NCI-H2227 (cell line): ENCODE measurements around the gene PKD1L1.
A peak's percentile ranks its signal among the peaks of the same experiment; 100 is the strongest.
"Not testable (repeated sequence)": the region's sequence is repeated elsewhere in the genome, so short reads cannot be mapped to it uniquely, and the experiment has no call there.

Experiments
- DNase-seq: peaks from one replicate; lab custom pipeline; 2025; ENCODE audit not compliant: unreplicated experiment; lab: John Stamatoyannopoulos, UW

The PKD1L1 gene

DNA sequence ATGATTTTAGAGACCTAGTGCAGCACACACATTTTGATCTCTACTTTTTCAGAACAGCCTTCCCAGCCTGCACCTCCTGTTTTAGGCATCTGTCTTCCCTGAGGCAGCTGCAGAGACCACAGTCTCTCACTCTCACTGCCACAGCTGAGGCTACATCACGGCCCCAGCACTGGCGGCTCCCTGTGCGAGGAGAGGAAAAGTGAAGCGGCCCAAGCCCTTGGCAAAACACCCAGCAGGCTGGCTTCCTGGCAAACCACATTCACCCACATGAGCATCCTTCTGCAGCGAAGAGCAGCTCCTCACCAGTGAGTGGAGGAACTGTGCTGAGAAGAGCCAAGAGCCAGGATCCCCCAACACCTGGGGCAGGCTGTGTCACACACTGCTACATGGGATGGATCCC is 17.2 kb upstream of the PKD1L1 start:
- DNase-seq, result no peak

DNA sequence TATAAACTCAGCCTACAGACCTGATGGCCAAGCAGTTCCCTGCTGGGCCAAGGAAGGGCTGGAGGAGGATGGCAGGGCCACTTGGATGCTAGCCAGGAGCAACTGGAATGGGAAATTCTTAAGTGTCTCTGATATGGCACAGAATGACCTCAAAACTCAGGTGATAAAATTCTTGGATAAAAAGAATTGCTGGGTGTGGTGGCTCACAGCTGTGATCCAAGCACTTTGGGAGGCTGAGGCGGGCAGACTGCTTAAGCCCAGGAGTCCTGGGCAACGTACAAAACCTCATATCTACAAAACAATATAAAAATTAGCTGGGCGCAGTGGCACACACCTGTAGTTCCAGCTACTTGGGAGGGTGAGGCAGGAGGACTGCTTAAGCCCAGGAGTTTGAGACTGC is 14.0 kb upstream of the PKD1L1 start:
- DNase-seq, result no peak

DNA sequence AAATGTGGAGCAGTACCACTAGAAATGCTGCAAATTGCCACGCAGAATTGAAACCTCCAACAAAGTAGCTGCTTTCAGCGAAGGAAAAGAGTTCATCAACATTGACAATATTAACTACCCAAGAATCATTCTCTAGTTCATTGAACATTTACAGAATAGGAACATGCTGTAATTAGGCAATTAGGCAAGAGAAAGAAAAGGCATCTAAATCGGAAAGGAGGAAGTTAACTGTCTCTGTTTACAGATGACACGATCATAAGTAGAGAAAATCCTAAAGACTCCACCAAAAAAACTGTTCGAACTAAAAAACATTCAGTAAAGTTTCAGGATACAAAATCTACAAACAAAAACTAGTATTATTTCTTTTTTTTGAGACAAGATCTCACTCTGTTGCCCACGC is 8.9 kb upstream of the PKD1L1 start:
- DNase-seq, result no peak

DNA sequence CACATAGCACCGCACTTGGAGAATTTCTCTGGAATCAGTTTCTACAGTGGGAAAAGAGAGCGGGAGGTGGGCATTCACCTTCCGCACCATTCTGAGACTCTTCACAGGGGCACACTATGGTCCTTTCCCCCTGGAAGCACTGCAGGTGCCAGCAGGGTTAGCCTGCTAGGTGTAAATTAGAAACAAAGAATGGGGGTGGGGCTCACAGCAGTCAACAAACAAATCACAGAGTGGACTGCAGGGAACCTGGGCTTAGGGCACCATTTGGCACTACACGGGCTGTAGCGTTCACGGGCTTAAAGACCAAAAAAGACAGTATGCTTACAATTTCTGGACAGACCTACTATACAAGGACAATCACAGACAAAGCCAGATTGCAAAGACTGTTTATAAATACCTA is 8.0 kb upstream of the PKD1L1 start:
- DNase-seq, result no peak

DNA sequence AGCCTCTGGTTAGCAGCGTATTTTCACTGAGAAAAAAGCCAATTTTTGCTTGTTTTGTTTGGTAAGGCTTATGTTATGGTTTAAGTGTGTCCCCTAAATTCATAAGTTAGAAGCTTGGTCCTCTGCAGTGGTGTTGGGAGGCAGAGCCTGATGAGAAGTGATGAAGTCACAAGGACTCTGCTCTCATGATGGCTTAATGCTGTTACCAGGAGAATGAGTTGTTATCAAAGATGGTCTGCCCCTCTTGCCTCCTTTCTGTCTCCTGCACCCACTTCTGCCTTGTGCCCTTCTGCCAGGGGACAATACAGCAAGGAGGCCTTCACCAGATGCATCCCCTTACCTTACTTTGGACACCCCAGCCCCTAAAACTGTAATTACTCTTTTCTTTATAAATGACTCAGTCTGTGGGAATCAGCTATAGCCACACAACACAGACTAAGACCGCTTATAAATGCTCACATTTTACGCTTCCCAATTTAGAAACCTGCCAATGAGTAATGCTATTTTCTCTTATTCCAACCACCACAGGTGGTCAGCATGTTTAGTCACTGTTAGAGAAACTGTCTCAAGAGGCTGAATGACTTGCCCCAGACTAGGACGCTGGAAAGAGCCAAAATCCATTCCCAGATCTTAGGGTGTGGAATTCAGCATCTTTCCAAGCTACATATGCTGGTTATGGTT is 6.1 kb upstream of the PKD1L1 start:
- no peak for DNase-seq

DNA sequence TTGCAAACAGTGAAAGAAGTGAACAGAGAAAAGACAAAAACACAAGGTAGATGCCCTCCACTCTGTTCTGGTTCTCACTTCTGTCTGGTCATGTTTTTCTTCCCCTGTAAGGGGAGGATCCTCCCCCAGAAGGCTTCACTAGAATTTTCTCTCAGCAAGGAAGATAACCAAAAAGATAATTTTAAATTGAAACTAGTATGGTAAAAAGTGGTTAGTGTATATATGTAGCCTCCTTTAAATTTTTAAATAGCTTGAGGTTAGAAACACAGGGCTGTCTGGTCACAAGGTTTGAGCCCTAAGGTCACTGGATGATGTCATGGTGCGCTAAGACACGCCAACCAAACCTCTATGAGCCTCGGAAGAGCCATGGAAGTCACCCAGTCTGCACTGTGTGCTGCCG is 5.6 kb upstream of the PKD1L1 start:
- no peak for DNase-seq

DNA sequence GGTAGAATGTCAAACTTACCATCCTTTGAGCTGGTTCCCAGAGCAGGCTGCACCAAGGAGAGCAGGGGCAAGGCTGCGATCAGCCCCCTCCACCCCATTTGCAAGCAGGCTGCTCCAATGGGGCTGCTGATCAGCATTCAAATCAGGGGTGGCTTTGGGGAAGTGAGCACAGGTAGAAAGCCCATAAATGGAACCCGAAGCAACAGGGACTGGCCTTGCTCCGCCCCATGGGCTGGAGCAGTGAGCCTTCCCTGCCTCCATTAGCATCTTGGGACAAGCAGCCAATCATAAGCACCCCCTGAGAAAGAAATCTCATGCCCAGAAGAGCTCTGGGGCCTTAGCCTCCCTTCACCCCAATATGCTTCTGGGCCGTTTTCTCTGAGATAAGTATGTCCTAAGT is 4.0 kb upstream of the PKD1L1 start:
- no peak for DNase-seq

DNA sequence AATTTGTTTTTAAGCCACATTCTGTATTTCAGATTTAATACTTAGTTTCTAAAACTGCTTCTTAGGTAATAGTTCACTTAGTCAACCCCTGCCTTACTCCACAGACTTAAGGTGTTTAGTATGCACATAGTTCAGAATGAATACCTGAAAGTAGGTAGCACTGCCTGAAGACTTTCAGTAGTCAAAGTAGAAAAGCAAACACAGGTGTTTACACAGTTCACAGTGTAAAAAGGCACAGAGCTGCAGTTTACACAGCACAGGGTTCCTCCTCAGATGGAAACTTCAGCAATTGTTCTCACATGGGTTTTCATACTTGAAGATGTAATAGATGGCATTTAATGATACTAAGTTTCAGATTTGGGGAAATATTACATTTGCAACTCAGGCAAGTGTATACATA is 3.1 kb upstream of the PKD1L1 start:
- DNase-seq, result no peak

DNA sequence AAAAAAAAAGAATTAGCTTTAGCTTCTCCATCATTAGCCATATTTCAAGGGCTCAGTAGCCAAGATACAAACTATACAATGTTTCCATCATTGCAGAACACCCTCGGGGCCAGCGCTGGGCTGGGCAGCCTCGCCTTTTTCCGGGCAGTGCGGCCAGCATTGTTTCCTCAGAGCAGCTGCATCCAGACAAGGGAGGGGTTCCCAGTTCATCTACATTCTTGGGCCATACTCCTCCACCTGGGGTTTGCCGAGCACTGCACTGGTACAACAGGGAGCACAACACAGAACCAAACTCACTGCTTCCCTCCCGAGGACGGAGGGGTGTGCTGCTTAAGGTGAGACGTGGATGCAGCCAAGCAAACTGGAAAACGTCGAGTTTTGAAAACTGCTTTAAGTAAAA is 2.4 kb upstream of the PKD1L1 start:
- no peak for DNase-seq

DNA sequence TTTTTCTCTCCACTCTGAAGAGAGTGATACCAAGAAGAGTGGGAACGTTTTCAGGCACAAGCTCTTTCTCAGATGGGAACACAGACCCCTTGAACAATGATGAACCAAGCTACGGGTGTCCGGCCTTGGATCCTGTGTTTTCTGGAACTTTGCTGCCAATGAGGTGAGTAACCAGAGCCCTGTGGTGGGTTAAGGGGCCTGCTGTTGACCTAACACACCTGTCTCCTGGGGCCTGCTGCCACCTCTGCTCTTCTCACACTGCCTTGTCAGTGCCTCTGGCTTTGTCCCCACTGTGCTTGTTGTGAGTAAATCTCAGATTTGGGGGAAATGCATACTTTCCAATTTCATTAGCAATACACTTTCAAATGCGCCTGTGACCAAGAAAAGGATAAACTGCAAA is 1.4 kb upstream of the PKD1L1 start:
- DNase-seq, result no peak

DNA sequence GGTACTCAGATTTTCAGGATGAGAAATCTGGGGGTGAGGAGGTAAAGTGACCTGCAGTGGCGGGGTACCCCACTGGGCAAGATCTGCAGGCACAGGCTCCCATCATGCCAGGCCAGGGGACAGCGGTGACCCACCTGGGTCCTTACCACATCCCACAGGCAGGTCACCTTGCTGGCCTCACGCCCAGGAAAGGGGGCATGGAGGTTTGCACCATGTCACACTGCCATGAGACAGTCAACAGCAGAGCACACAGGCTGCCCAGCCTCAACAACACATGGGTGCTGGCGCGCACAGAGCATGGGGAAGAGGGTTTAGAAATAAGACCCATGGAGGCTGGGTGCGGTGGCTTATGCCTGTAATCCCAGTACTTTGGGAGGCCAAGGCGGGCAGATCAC is 914 bp downstream of the PKD1L1 start:
- DNase-seq, result no peak

DNA sequence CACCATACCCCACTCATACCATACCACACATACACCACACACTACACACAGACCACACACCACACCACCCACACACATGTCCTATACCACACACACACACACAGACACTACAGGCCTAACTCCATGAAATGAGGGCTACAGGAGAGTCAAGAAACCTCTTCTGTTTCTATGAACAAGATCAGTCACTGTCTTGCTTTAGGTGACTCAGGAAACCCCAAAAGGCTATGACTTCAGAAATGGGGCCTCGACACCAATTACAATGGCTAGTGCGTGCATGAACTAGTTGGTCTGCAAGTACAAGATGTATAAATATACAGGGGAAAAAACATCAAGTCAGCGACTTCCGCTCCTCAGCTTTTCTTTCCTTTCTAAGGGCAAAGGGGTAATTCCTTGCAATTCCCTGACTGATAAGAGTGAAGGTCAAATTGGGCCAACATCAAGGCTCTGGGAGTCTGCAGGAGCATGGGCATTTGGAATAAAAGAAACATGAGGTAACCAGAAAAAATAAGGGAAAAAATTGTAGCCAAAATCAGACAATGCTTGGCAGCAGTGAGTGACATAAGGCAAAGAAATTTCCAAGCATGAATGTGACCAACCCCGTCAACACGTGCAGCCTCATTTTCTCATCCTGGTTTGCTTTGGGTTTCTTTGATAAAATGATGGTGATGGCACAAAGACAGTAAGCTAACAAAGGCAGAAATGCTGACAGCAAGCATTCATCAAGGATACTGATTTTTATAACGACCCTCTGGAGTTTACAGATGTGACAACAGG is 1.5 kb downstream of the PKD1L1 start:
- DNase-seq, result no peak

DNA sequence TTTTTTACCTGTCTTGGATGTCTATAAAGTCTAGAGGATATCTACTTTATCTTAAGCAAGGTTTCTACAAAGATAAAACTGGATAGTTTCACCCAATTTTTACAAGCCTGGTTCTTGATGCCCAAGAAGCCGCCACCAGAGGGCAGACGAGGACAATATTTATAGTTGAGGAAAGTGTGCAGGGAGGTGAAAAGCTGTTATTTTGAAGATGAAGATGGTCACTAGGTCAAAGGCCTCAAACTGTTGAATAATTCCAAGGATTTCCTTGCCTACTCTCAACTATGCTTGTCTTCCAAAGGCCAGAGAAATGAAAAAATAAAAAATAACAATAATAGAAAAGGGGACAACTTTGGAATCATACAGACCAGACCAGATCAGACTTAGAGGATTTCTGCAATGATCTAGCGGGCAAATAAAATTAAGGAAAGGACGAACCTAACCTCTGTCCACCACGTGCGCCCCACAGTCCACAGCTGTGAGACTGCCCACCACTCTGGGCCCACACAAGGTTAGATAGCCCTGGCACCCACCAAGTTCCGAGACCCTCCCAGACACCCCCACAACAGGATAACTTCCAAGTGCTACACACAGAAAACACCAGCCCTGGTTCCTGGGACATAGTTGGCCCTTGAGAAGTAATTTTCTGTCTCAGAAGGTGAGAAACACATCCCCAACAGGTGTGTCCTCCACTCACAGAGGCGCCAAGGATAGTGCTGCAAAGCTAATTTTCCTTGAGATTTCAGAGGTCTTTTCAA is 2.8 kb downstream of the PKD1L1 start:
- peak; percentile 51 for DNase-seq

DNA sequence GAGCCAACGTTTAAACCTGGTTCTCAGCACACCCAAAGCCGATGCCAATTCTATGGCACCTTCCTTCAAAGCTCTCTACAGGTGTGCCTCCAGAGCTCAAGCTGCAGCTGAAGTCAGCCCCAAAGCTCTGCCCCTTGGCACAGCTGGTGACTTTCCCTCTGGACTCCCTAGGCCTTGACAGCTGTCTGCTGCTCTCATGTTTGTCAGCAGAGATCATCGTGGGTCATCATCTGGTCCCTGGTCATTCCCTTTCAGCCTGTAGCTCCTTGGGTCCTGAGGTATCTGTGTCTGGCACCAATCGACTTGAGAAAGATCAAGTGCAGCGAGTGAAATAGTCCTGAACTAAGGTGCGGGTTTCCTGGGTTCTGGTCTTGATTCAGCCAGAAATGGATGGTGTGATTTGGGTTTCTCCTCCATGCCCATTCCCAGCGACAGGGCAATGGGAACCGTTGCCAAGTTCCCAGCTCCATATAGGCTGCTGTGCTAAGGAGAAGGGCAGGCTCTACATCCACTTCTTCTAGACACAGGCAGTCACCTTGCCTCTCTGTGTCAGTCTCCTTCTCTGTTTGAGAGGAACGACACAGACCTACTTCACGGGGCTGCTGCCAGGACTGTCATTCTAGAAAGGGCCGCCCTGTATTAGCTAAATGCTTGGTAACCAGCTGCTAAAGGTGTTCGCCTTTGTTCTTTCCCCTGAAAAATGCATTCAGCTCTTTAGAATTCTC is 3.6 kb downstream of the PKD1L1 start:
- DNase-seq, result no peak

DNA sequence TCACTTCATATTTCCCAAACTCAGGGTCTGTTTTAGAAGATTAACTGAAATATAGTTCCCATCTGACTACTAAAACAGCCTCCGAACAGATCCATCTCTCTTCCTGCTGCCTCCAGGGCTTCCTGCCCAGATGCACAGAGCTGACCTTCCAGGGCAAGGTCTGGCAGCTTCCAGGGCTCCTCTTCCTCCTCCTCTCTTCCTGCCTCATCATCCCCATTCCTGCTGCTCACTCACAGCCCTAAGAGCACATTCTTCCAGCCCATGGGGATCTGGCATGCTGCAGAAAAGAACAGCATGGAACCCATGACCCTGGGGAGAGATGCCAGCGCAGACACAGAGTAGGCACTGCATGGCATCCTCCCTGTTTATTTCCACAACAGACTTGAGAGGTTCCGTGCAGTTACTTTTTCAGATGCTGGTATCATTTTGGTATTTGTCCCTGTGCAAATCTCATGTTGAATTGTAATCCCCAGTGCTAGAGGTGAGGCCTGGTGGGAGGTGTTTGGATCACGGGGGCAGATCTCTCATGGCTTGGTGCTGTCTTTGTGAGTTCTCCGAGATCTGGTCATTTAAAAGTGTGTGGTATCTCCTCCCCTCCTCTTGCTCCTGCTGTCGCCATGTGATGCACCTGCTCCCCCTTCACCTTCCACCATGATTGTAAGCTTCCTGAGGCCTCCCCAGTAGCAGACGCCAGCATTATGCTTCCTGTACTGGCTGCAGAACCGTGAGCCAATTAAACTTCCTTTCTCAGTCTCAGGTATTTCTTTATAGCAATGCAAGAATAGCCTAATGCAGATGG is 4.4 kb downstream of the PKD1L1 start:
- no peak for DNase-seq

DNA sequence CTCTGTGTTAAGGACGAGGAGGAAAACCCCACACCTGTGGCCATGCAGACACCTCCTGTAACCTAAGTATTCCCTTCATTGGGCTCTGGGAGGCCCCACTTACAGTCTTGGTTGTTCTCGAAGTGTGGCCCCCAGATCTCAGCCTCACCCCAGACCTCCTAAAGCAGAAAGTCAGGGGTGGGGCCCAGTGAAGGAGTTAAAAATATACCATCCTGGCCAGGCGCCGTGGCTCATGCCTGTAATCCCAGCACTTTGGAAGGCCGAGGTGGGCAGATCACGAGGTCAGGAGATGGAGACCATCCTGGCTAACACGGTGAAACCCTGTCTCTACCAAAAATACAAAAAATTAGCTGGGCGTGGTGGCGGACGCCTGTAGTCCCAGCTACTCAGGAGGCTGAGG is 5.6 kb downstream of the PKD1L1 start:
- not testable (repeated sequence) for DNase-seq

DNA sequence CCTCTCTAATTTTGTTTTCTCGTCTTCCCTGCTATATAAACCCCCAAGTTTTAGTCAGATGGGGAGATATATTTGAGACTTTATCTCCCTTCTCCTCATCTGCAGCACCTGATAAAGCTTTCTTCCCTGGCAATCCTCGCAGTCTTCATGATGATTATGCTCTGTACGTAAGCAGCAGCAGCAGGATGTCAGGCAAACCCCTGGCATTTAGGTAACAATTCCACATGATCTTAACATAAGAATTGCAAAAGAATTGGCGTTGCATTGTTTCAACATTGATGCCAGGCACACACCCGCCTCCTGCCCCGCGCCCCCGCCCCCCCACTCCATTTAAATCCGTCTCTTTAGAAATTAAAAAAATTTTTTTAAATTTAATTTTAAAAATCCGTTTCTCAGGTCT is 6.1 kb downstream of the PKD1L1 start:
- no peak for DNase-seq

DNA sequence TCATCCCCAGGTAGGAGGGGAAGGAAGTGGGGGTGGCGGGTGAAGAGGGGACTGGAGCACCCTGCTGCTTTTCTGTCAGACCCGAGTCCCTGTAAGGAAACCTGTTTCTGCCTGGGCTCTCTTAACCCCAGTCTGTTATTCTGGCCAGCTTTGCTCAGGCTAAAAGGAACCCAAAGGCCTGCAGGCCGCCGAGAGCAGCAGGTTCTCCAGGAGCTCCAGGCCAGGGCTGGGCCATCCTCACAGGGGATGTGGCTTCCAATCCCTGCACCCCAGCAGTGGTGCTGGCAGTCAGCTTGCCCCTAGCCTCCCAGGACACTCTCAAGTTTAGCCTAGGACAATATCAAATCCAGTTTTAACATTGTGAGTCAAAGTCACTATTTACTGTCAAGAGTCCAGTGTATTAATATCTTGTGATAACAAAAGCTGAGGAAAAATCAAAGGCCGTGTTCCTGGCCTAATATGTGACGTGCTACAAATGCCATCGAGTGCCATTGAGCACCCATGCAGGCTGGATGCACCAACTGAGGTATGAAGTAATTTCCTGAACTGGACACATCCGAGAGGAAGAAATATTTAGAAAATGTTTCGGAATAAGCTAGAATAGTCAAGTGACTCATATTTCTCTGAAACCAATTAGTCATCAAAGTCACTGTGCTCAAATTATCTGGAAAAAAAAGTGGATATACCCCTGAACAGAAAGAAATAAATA is 7.0 kb downstream of the PKD1L1 start:
- no peak for DNase-seq

DNA sequence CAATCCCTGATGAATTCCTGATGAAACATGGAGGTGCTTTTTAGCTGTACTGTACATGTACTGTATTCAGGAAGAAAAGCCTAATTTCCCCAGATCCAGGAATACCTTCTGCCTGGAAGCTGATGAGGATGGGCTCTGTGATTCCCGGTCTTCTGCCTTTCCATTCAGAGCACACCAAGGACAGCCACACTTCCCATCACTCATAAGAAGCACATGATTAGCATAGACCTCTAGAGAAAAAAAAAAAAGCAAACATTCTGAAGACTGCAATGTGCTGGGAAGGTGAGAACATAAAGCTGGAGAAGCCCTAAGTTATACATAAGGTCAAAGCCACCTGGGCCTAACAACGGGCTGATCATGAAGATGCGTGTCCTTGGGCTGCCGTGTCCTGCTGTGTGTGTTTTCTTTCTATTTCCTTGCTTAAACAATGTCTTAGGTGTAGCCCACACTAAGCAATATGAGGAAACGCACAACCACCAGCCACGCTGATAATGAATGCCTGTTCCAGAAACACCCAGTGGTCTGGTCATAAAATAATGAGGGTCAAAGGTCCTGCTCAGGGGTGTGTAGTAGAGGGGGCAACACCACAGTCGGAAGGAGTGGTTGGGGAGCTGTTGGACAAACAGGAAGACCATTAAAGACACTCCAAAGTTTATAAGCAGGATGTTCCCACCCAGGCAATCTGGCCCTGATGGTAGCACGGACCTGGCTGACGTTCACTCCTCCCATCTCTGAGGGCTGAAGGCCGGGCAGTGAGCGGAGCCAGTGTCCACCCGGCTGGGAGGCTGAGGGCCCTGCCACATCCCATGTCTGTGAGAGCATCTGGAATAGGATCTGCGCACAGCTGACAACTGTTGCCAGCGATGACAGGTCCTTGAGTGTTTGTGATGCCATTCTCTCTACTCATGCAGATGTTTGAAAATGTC is 7.9 kb downstream of the PKD1L1 start:
- no peak for DNase-seq
